Measurements from ENCODE around the gene INPP5E.
A peak's percentile ranks its signal among the peaks of the same experiment; 100 is the strongest.
"Not testable (repeated sequence)": the region's sequence is repeated elsewhere in the genome, so short reads cannot be mapped to it uniquely, and the experiment has no call there.

INPP5E gene

DNA sequence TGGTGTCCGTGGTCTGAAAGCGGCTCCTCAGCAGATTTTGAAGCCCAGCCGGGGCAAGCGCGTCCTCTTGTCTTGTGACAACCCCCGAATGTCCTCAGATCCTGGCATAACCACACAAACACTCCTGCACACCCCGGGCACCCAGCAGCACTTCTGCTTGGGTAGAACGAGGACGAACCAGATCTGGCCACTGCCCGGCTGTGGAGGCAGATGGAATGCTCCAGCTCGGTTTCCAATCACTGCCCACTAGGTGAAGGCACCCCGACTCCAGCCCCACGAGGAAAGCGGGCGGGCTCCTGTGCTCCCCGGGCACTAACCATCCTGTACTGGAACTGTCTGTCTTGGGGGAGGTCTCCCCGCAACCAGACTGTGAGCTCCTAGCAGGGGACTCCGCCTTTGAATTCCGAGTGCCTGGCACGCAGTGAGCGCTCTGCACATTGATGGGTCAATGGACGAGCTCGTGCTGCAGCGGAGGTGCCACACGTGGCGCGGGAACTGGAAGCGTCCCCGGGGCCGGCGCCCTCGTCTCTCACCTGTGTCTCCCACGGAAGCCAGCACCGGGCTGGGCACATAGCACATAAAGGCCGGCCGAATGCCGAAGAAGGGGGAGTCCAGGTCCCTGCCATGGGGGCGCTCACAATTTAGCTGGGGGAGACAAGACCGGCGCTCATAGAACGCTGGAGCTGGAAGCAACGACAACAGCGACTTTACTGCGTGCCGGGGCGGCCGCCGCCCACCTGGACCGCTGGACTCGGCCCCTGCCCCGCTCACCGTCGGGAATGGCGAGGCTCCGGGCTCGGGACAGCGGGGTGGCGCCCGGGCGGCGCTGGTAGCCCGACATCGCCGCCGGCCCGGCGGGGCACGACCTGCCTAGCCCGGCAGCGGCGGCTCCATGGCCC is 29.8 kb downstream of the INPP5E start:
- peak overlapping the region; percentile 87 for H3K4me3 ChIP-seq (ENCODE audit: low read depth, low read length)
- peak overlapping the region; percentile 97 for H3K14ac ChIP-seq (ENCODE audit: low read length)
- peak in 1 of 2 donors; percentile 31 for DNase-seq
- peak overlapping the region; percentile 92 for H3K4me2 ChIP-seq (ENCODE audit: low read length)
- peak overlapping the region; percentile 84 for H2AK5ac ChIP-seq (ENCODE audit: low read length)
- H3K79me1 ChIP-seq (ENCODE audit: low read length): peaks cover 11% of the 10 kb centered on the region
- peaks cover 18% of the 10 kb centered on the region for H3K79me2 ChIP-seq (ENCODE audit: control insufficient read depth, insufficient read depth, low read length, poor library complexity)
- H3K4me1 ChIP-seq (ENCODE audit: control insufficient read depth in 1 of 2, insufficient read depth in 2 of 2, low read length in 2 of 2): peaks cover 7 to 16% of the 10 kb centered on the region in 2 experiments
- peak overlapping the region; percentile 92 for H4K8ac ChIP-seq (ENCODE audit: low read depth, low read length)
- peak overlapping the region; percentile 95 for H4K91ac ChIP-seq (ENCODE audit: low read depth, low read length)
- peaks cover 44 to 48% of the 10 kb centered on the region in 2 experiments for H3K36me3 ChIP-seq (ENCODE audit: control insufficient read depth in 1 of 2, insufficient read depth in 2 of 2, low read length in 2 of 2)
- H3K9ac ChIP-seq (ENCODE audit: low read length): peak overlapping the region; percentile 77
- peak overlapping the region; percentile 97 for H3K4ac ChIP-seq (ENCODE audit: low read depth, low read length)
- peak overlapping the region; percentile 81 for H2AFZ ChIP-seq (ENCODE audit: insufficient read depth, low read length, poor library complexity)
- no peaks in the 10 kb centered on the region for H3K27me3 ChIP-seq (ENCODE audit: insufficient read depth, low read length)
- peak overlapping the region; percentile 96 for H3K18ac ChIP-seq (ENCODE audit: low read length)
- H4K12ac ChIP-seq (ENCODE audit: low read depth, low read length): peak overlapping the region; percentile 82
- H2BK120ac ChIP-seq (ENCODE audit: insufficient read depth, low read length, poor library complexity): peak overlapping the region; percentile 68
- no peak overlapping the region for H3K27ac ChIP-seq (ENCODE audit: low read depth, low read length)
- H3K23ac ChIP-seq (ENCODE audit: low read length): no peak overlapping the region
- WGBS (ENCODE audit: extremely low coverage, insufficient coverage, insufficient read length): no CpG with 5 or more reads among the region's 71 CpGs
- peak overlapping the region; percentile 61 for H2BK12ac ChIP-seq (ENCODE audit: low read length)
- H2BK5ac ChIP-seq (ENCODE audit: low read depth, low read length, poor library complexity): peak overlapping the region; percentile 57
- no peaks in the 10 kb centered on the region for H3K9me3 ChIP-seq (ENCODE audit: insufficient read depth, low read depth, low read length)

DNA sequence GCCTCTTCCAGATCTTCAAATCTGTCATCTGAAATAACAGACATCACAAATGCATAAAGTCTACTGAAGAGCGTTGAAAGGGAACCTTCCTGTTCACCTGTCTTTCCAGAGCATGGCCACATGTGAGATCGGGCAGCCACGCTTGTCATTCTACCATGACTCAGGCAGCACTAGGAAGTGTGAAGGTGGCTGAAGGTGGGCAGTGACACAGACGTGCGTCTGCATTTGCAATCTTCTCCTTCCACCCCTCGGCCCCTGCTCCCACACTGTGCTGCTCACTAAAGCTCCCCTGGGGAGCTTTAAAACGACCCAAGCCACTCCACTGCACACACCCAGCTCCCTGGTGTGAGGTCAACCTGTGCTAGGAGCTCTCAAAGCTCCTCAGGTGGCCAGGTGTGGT is 31.7 kb downstream of the INPP5E start:
- no peaks in the 10 kb centered on the region for H3K9me3 ChIP-seq (ENCODE audit: insufficient read depth, low read depth, low read length)
- no peak for DNase-seq

DNA sequence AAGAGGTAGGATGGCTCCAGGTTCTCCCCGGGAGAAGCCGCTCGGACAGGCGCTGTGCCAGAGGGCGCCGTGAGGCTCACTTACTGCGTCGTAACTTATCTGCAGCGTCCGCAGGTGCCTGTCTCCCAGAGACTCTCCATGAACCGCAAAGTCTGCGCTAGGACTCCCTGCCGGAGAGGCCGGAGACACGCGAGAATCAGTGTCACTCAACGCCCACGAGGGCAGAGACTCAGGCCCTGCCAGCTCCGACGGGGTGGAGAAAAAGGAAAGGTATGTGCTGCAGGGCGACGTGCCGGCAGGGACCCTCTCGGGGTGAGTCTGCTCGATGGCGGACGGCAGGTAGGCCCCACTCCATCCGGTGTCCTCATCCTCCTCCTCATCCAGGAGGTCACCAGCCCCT is 32.6 kb downstream of the INPP5E start:
- peaks cover 42 to 44% of the 10 kb centered on the region in 2 experiments for H3K36me3 ChIP-seq (ENCODE audit: control insufficient read depth in 1 of 2, insufficient read depth in 2 of 2, low read length in 2 of 2)
- H4K91ac ChIP-seq (ENCODE audit: low read depth, low read length); H4K8ac ChIP-seq (ENCODE audit: low read depth, low read length); H3K9ac ChIP-seq (ENCODE audit: low read length); H3K4ac ChIP-seq (ENCODE audit: low read depth, low read length); H2BK120ac ChIP-seq (ENCODE audit: insufficient read depth, low read length, poor library complexity); H3K9me3 ChIP-seq (ENCODE audit: insufficient read depth, low read depth, low read length); H2AK5ac ChIP-seq (ENCODE audit: low read length); H4K12ac ChIP-seq (ENCODE audit: low read depth, low read length); H2BK12ac ChIP-seq (ENCODE audit: low read length); H3K4me2 ChIP-seq (ENCODE audit: low read length); H3K18ac ChIP-seq (ENCODE audit: low read length); H2BK5ac ChIP-seq (ENCODE audit: low read depth, low read length, poor library complexity); H2AFZ ChIP-seq (ENCODE audit: insufficient read depth, low read length, poor library complexity); DNase-seq; H3K14ac ChIP-seq (ENCODE audit: low read length); H3K23ac ChIP-seq (ENCODE audit: low read length); H3K27ac ChIP-seq (ENCODE audit: low read depth, low read length); H3K4me3 ChIP-seq (ENCODE audit: low read depth, low read length); H3K27me3 ChIP-seq (ENCODE audit: insufficient read depth, low read length): not testable (repeated sequence)
- peaks cover 18% of the 10 kb centered on the region for H3K79me2 ChIP-seq (ENCODE audit: control insufficient read depth, insufficient read depth, low read length, poor library complexity)
- H3K4me1 ChIP-seq (ENCODE audit: control insufficient read depth in 1 of 2, insufficient read depth in 2 of 2, low read length in 2 of 2): peaks cover 8 to 17% of the 10 kb centered on the region in 2 experiments
- WGBS (ENCODE audit: extremely low coverage, insufficient coverage, insufficient read length): no CpG with 5 or more reads among the region's 28 CpGs
- H3K79me1 ChIP-seq (ENCODE audit: low read length): peaks cover 11% of the 10 kb centered on the region

More for the DNA sequence above, 31.7 kb downstream of the INPP5E start:
- H2BK12ac ChIP-seq (ENCODE audit: low read length): no peak overlapping the region
- H2AFZ ChIP-seq (ENCODE audit: insufficient read depth, low read length, poor library complexity): no peak overlapping the region
- H4K91ac ChIP-seq (ENCODE audit: low read depth, low read length): no peak overlapping the region
- no CpG with 5 or more reads among the region's 7 CpGs for WGBS (ENCODE audit: extremely low coverage, insufficient coverage, insufficient read length)
- H3K18ac ChIP-seq (ENCODE audit: low read length): no peak overlapping the region
- H3K27ac ChIP-seq (ENCODE audit: low read depth, low read length): no peak overlapping the region
- peaks cover 18% of the 10 kb centered on the region for H3K79me2 ChIP-seq (ENCODE audit: control insufficient read depth, insufficient read depth, low read length, poor library complexity)
- no peak overlapping the region for H4K12ac ChIP-seq (ENCODE audit: low read depth, low read length)
- no peak overlapping the region for H3K23ac ChIP-seq (ENCODE audit: low read length)
- no peak overlapping the region for H3K4ac ChIP-seq (ENCODE audit: low read depth, low read length)
- peaks cover 40 to 45% of the 10 kb centered on the region in 2 experiments for H3K36me3 ChIP-seq (ENCODE audit: control insufficient read depth in 1 of 2, insufficient read depth in 2 of 2, low read length in 2 of 2)
- H3K9ac ChIP-seq (ENCODE audit: low read length): no peak overlapping the region
- no peak overlapping the region for H2BK120ac ChIP-seq (ENCODE audit: insufficient read depth, low read length, poor library complexity)
- peaks cover 11% of the 10 kb centered on the region for H3K79me1 ChIP-seq (ENCODE audit: low read length)
- peaks cover 7 to 16% of the 10 kb centered on the region in 2 experiments for H3K4me1 ChIP-seq (ENCODE audit: control insufficient read depth in 1 of 2, insufficient read depth in 2 of 2, low read length in 2 of 2)
- no peak overlapping the region for H3K4me2 ChIP-seq (ENCODE audit: low read length)
- H3K14ac ChIP-seq (ENCODE audit: low read length): no peak overlapping the region
- no peak overlapping the region for H2BK5ac ChIP-seq (ENCODE audit: low read depth, low read length, poor library complexity)
- H3K27me3 ChIP-seq (ENCODE audit: insufficient read depth, low read length): no peaks in the 10 kb centered on the region
- no peak overlapping the region for H3K4me3 ChIP-seq (ENCODE audit: low read depth, low read length)
- no peak overlapping the region for H4K8ac ChIP-seq (ENCODE audit: low read depth, low read length)
- no peak overlapping the region for H2AK5ac ChIP-seq (ENCODE audit: low read length)

GRCh38 chr9:136405904-136406303 is 33.7 kb downstream of the INPP5E start:
- H4K91ac ChIP-seq (ENCODE audit: low read depth, low read length); H2AK5ac ChIP-seq (ENCODE audit: low read length); H3K27me3 ChIP-seq (ENCODE audit: insufficient read depth, low read length); DNase-seq; H3K18ac ChIP-seq (ENCODE audit: low read length); H3K4me2 ChIP-seq (ENCODE audit: low read length); H2BK5ac ChIP-seq (ENCODE audit: low read depth, low read length, poor library complexity); H4K12ac ChIP-seq (ENCODE audit: low read depth, low read length); H2BK120ac ChIP-seq (ENCODE audit: insufficient read depth, low read length, poor library complexity); H2AFZ ChIP-seq (ENCODE audit: insufficient read depth, low read length, poor library complexity); H2BK12ac ChIP-seq (ENCODE audit: low read length); H3K4me3 ChIP-seq (ENCODE audit: low read depth, low read length); H3K27ac ChIP-seq (ENCODE audit: low read depth, low read length); H4K8ac ChIP-seq (ENCODE audit: low read depth, low read length); H3K23ac ChIP-seq (ENCODE audit: low read length); H3K9ac ChIP-seq (ENCODE audit: low read length); H3K14ac ChIP-seq (ENCODE audit: low read length); H3K4ac ChIP-seq (ENCODE audit: low read depth, low read length); H3K9me3 ChIP-seq (ENCODE audit: insufficient read depth, low read depth, low read length): not testable (repeated sequence)
- no CpG with 5 or more reads among the region's 10 CpGs for WGBS (ENCODE audit: extremely low coverage, insufficient coverage, insufficient read length)
- Histone ChIP-seq H3K79me1 (ENCODE audit: low read length) (peaks cover 13% of the 10 kb centered on the region), H3K4me1 (ENCODE audit: control insufficient read depth in 1 of 2, insufficient read depth in 2 of 2, low read length in 2 of 2) (peaks cover 18% of the 10 kb centered on the region in 2 experiments), H3K36me3 (ENCODE audit: control insufficient read depth in 1 of 2, insufficient read depth in 2 of 2, low read length in 2 of 2) (peaks cover 40 to 43% of the 10 kb centered on the region in 2 experiments), H3K79me2 (ENCODE audit: control insufficient read depth, insufficient read depth, low read length, poor library complexity) (peaks cover 11% of the 10 kb centered on the region)
